HepG2 (cell line): ENCODE results near the gene SH3BP2. TPM values are rescaled to one million over a fixed set of nuclear protein-coding genes. Genes with fewer than 3 reads are reported as not detected.

Source experiments
- ATAC-seq: fragments of 200-7000 bp; cut with Tn5 transposase; 3 replicates; pipeline ENCODE4 v1.9.1; 2020; ENCODE audit warnings: mild to moderate bottlenecking, moderate library complexity
- BruUV-seq: library from RNA; stranded (reverse); fragments of 400-500 nt; replicated peaks from 2 replicates; lab custom pipeline; 2021; lab: Mats Ljungman, UMichigan
- CTCF ChIA-PET: fragments of 300-600 bp; formaldehyde crosslinking; extraction: SDS; loops from one replicate; lab custom pipeline; 2021; ENCODE audit warnings: low total read pairs, inconsistent platforms, low intra/inter-chr PET ratio; lab: Yijun Ruan, JAX
- POLR2A ChIA-PET: fragments of 350-600 bp; sonication (Branson Sonifier 250); formaldehyde crosslinking; loops from one replicate; lab custom pipeline; 2020; ENCODE audit warnings: antibody characterized with exemption, inconsistent platforms; lab: Yijun Ruan, JAX
- DNase-seq: peaks from one replicate; pipeline ENCODE4 v3.0.0-alpha.2; 2015; ENCODE audit warnings: low spot score
- FAIRE-seq: peaks from 3 replicates; lab custom pipeline; 2011; peaks lifted over from hg19 to GRCh38; lab: Jason Lieb, UNC
- H2AFZ ChIP-seq: one replicate; pipeline ENCODE4 v1.6.1; 2011; ENCODE audit warnings: low read length, inconsistent platforms
- H3K27ac ChIP-seq: fragments of 300-600 bp; 3 replicates; pipeline ENCODE4 v1.8.0; 2011; ENCODE audit warnings: mixed run types, mild to moderate bottlenecking, mixed read lengths, low read length, inconsistent platforms; ENCODE audit not compliant: insufficient read depth; ENCODE audit errors: extremely low read length
- H3K27me3 ChIP-seq, 2 experiments: fragments of 200-600 bp in 1 of 2; 2 replicates in 1 of 2; 3 replicates in 1 of 2; pipeline versions ENCODE4 v1.6.0 to v1.8.0; 2011; ENCODE audit warnings: low read length in 2 of 2, mild to moderate bottlenecking in 2 of 2, moderate library complexity in 2 of 2, inconsistent platforms in 1 of 2; ENCODE audit not compliant: insufficient read depth in 2 of 2, control insufficient read depth in 1 of 2
- H3K36me3 ChIP-seq, 2 experiments: fragments of 200-600 bp in 1 of 2; replicated peaks in 1 of 2; 2 replicates in 1 of 2; 3 replicates in 1 of 2; pipeline versions ENCODE4 v1.5.1 to v1.8.0; 2011; ENCODE audit warnings: low read length in 2 of 2, inconsistent platforms in 1 of 2; ENCODE audit not compliant: insufficient read depth in 2 of 2, control insufficient read depth in 1 of 2
- H3K4me1 ChIP-seq: 2 replicates; pipeline ENCODE4 v1.5.1; 2012; ENCODE audit warnings: low read length, inconsistent platforms; ENCODE audit not compliant: insufficient read depth
- H3K4me2 ChIP-seq: 2 replicates; pipeline ENCODE4 v1.6.0; 2011; ENCODE audit warnings: low read depth, low read length, inconsistent platforms
- H3K4me3 ChIP-seq, 3 experiments: fragments of 200-600 bp in 1 of 3; sonication (generic), shearing (Covaris generic) in 1 of 3; replicated peaks in 1 of 3; 2 replicates each; pipeline ENCODE4 v1.5.1; 2011 to 2016; ENCODE audit warnings: low read length in 3 of 3, inconsistent platforms in 2 of 3, low read depth in 2 of 3, mild to moderate bottlenecking in 2 of 3, control low read depth in 1 of 3, mixed read lengths in 1 of 3; ENCODE audit not compliant: insufficient read depth in 1 of 3
- H3K79me2 ChIP-seq: one replicate; pipeline ENCODE4 v1.6.1; 2011; ENCODE audit warnings: low read length, inconsistent platforms; ENCODE audit not compliant: insufficient read depth
- H3K9ac ChIP-seq: 2 replicates; pipeline ENCODE4 v1.6.0; 2011; ENCODE audit warnings: mild to moderate bottlenecking, low read depth, low read length, inconsistent platforms; ENCODE audit not compliant: insufficient read depth
- H3K9me3 ChIP-seq: 2 replicates; pipeline ENCODE4 v1.5.1; 2012; ENCODE audit warnings: mild to moderate bottlenecking, low read length
- H4K20me1 ChIP-seq: 2 replicates; pipeline ENCODE4 v1.6.0; 2011; ENCODE audit warnings: inconsistent platforms, mild to moderate bottlenecking, low read length, moderate library complexity; ENCODE audit not compliant: insufficient read depth
- AGO1 ChIP-seq: fragments of 200-400 bp; formaldehyde crosslinking; IDR thresholded peaks from 2 replicates; pipeline ENCODE4 v1.6.1; 2017; ENCODE audit warnings: mild to moderate bottlenecking, low read depth, low read length, moderate library complexity; ENCODE audit not compliant: poor library complexity, severe bottlenecking
- ZNF777 ChIP-seq: sonication (generic); formaldehyde crosslinking; IDR thresholded peaks from 2 replicates; pipeline ENCODE4 v1.4.0; 2020; ENCODE audit warnings: missing genetic modification reagents
- WGBS: methylation state at CpG from one replicate; pipeline ENCODE4 v1.1.6; 2017; ENCODE audit warnings: low lambda C conversion rate; 5-methylcytosine and 5-hydroxymethylcytosine counted together
- in situ Hi-C: cut with HindIII; loops from 2 replicates; pipeline ENCODE4 v1.10.0; 2017; ENCODE audit warnings: low pct_unique_long_range_greater_than_20kb; ENCODE audit not compliant: extremely low pct_ligation_motif_present
- intact Hi-C: fragments of 100-400 bp; cut with micrococcal nuclease; formaldehyde crosslinking; loops from one replicate; pipeline ENCODE4 v1.10.0; 2022; ENCODE audit not compliant: unreplicated experiment
- polyA plus RNA-seq, 8 experiments: library from polyadenylated mRNA; depleted of rRNA in 3 of 8; stranded (reverse) in 7 of 8; unstranded in 1 of 8; fragments of >200 nt; fragmentation: Illumina TruSeq in 4 of 8; extraction: Trizol in 4 of 8; gene quantifications; 2 replicates each; pipeline versions ENCODE4 v1.2.1 to v1.2.3, GENCODE V29; 2011 to 2016; ENCODE audit warnings: low read depth in 4 of 8, missing spikeins in 1 of 8, mixed read lengths in 1 of 8; ENCODE audit not compliant: insufficient read depth in 1 of 8
- total RNA-seq, 5 experiments: library from RNA; depleted of rRNA; stranded (reverse); fragments of >200 nt; fragmentation: Illumina TruSeq; extraction: Trizol; gene quantifications; 2 replicates each; pipeline ENCODE4 v1.2.3, GENCODE V29; 2016; ENCODE audit warnings: low read depth in 1 of 5
- TF ChIP-seq, protein P1 (sequence below): IDR thresholded peaks from 2 replicates; pipeline ENCODE4 v1.6.1; 2016; ENCODE audit warnings: mild to moderate bottlenecking, missing biosample characterization, missing genetic modification reagents
- TF ChIP-seq, protein P2 (sequence below): sonication (generic); formaldehyde crosslinking; IDR thresholded peaks from 2 replicates; pipeline ENCODE4 v1.5.1; 2020; ENCODE audit warnings: mild to moderate bottlenecking, missing genetic modification reagents, moderate library complexity

Gene SH3BP2
- total and polyA plus RNA-seq, 2 of the 13 experiments (the other 11 are each of a cell fraction or from before 2014, with no cell fraction given), result 16.9 to 34.5 TPM

GRCh38 chr4:2767705-2768074 is 25.2 kb upstream of the SH3BP2 start:
- CTCF ChIA-PET, result no interaction called here
- DNase-seq (no peak), FAIRE-seq (no peak), ATAC-seq (peak; percentile 73)
- Histone ChIP-seq H3K27ac (no peak overlapping the region), H3K36me3 (no peaks in the 10 kb centered on the region), H2AFZ (no peak overlapping the region), H3K4me3 (no peak overlapping the region), H3K27me3 (no peaks in the 10 kb centered on the region), H3K9ac (no peak overlapping the region), H4K20me1 (no peaks in the 10 kb centered on the region)
- in situ Hi-C loops, result no loop called here
- 18% methylated on average over 7 of the region's 11 CpGs for WGBS
- intact Hi-C loops, result no loop called here
- TF ChIP-seq ZNF777 (CRISPR knock-in tag) (no peak), AGO1 (no peak)
- TF ChIP-seq, protein P1, sequence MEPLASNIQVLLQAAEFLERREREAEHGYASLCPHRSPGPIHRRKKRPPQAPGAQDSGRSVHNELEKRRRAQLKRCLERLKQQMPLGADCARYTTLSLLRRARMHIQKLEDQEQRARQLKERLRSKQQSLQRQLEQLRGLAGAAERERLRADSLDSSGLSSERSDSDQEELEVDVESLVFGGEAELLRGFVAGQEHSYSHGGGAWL, result no peak
- TF ChIP-seq, protein P2, sequence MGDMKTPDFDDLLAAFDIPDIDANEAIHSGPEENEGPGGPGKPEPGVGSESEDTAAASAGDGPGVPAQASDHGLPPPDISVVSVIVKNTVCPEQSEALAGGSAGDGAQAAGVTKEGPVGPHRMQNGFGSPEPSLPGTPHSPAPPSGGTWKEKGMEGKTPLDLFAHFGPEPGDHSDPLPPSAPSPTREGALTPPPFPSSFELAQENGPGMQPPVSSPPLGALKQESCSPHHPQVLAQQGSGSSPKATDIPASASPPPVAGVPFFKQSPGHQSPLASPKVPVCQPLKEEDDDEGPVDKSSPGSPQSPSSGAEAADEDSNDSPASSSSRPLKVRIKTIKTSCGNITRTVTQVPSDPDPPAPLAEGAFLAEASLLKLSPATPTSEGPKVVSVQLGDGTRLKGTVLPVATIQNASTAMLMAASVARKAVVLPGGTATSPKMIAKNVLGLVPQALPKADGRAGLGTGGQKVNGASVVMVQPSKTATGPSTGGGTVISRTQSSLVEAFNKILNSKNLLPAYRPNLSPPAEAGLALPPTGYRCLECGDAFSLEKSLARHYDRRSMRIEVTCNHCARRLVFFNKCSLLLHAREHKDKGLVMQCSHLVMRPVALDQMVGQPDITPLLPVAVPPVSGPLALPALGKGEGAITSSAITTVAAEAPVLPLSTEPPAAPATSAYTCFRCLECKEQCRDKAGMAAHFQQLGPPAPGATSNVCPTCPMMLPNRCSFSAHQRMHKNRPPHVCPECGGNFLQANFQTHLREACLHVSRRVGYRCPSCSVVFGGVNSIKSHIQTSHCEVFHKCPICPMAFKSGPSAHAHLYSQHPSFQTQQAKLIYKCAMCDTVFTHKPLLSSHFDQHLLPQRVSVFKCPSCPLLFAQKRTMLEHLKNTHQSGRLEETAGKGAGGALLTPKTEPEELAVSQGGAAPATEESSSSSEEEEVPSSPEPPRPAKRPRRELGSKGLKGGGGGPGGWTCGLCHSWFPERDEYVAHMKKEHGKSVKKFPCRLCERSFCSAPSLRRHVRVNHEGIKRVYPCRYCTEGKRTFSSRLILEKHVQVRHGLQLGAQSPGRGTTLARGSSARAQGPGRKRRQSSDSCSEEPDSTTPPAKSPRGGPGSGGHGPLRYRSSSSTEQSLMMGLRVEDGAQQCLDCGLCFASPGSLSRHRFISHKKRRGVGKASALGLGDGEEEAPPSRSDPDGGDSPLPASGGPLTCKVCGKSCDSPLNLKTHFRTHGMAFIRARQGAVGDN (CRISPR knock-in tag), result peak; percentile 20; the same call in 1 of the 2 replicates
- TF ChIP-seq, all 625 proteins: peak for 1
- no peaks in the 10 kb centered on the region for H3K79me2 ChIP-seq
- H3K4me2 ChIP-seq, result no peak overlapping the region
- BruUV-seq, result no TSS peak
- POLR2A ChIA-PET, result no interaction called here
- peaks cover 47% of the 10 kb centered on the region for H3K4me1 ChIP-seq
- H3K9me3 ChIP-seq, result no peaks in the 10 kb centered on the region
